Keratinocyte (primary cell): Measurements from ENCODE around the gene DIS3L2. TPM values are rescaled to one million over a fixed set of nuclear protein-coding genes. Genes with fewer than 3 reads are reported as not detected.

ENCODE experiments used
- DNase-seq: peaks from one replicate; pipeline ENCODE4 v3.0.0-alpha.2; 2011; ENCODE audit warnings: low read depth, missing footprints, low spot score
- FAIRE-seq: peaks from 2 replicates; lab custom pipeline; 2011; peaks lifted over from hg19 to GRCh38; lab: Jason Lieb, UNC
- H2AFZ ChIP-seq: 2 replicates; pipeline ENCODE4 v1.6.0; 2012; ENCODE audit warnings: low read length, control low read depth, inconsistent platforms; ENCODE audit not compliant: control insufficient read depth
- H3K27ac ChIP-seq: 2 replicates; pipeline ENCODE4 v1.5.1; 2011; ENCODE audit warnings: low read length; ENCODE audit not compliant: control insufficient read depth, insufficient read depth
- H3K27me3 ChIP-seq: 3 replicates; pipeline ENCODE4 v1.6.0; 2011; ENCODE audit warnings: low read length; ENCODE audit not compliant: control insufficient read depth, insufficient read depth; ENCODE audit errors: extremely low read depth
- H3K36me3 ChIP-seq, 2 experiments: 2 replicates in 1 of 2; 3 replicates in 1 of 2; pipeline ENCODE4 v1.5.1; 2011; ENCODE audit warnings: low read length in 2 of 2, mild to moderate bottlenecking in 1 of 2; ENCODE audit not compliant: control insufficient read depth in 2 of 2, insufficient read depth in 2 of 2; ENCODE audit errors: extremely low read depth in 1 of 2
- H3K4me1 ChIP-seq: 3 replicates; pipeline ENCODE4 v1.5.1; 2011; ENCODE audit warnings: low read length; ENCODE audit not compliant: control insufficient read depth, insufficient read depth; ENCODE audit errors: extremely low read depth
- H3K4me2 ChIP-seq: 3 replicates; pipeline ENCODE4 v1.6.0; 2011; ENCODE audit warnings: low read depth, low read length; ENCODE audit not compliant: control insufficient read depth, insufficient read depth; ENCODE audit errors: extremely low read depth
- H3K4me3 ChIP-seq, 3 experiments: fragments of 200-600 bp in 1 of 3; sonication (generic) in 1 of 3; 2 replicates in 2 of 3; 3 replicates in 1 of 3; pipeline ENCODE4 v1.5.1; 2011 to 2016; ENCODE audit warnings: low read length in 3 of 3, mild to moderate bottlenecking in 3 of 3, control low read depth in 2 of 3, inconsistent platforms in 1 of 3, low read depth in 1 of 3, mixed read lengths in 1 of 3, mixed run types in 1 of 3, moderate library complexity in 1 of 3; ENCODE audit not compliant: control insufficient read depth in 2 of 3, insufficient read depth in 2 of 3; ENCODE audit errors: extremely low read depth in 1 of 3
- H3K79me2 ChIP-seq: 2 replicates; pipeline ENCODE4 v1.6.0; 2012; ENCODE audit warnings: low read length; ENCODE audit not compliant: control insufficient read depth, insufficient read depth
- H3K9ac ChIP-seq: 3 replicates; pipeline ENCODE4 v1.6.0; 2011; ENCODE audit warnings: low read length; ENCODE audit not compliant: control insufficient read depth, insufficient read depth; ENCODE audit errors: extremely low read depth
- H3K9me1 ChIP-seq: 3 replicates; pipeline ENCODE4 v1.6.0; 2011; ENCODE audit warnings: low read length; ENCODE audit not compliant: control insufficient read depth, insufficient read depth; ENCODE audit errors: extremely low read depth
- H3K9me3 ChIP-seq: 2 replicates; pipeline ENCODE4 v1.5.1; 2012; ENCODE audit warnings: low read depth, low read length; ENCODE audit not compliant: control insufficient read depth
- H4K20me1 ChIP-seq: 3 replicates; pipeline ENCODE4 v1.6.0; 2011; ENCODE audit warnings: low read length; ENCODE audit not compliant: control insufficient read depth, insufficient read depth; ENCODE audit errors: extremely low read depth
- EZH2 ChIP-seq: IDR thresholded peaks from one replicate; pipeline ENCODE4 v1.6.1; 2012; ENCODE audit warnings: inconsistent platforms, mild to moderate bottlenecking, low read length, moderate library complexity
- dilution Hi-C: fragments of 300-500 bp; cut with MboI; formaldehyde crosslinking; loops from one replicate; pipeline ENCODE4 v1.7.0; 2020; ENCODE audit warnings: low sequenced_read_pairs; ENCODE audit not compliant: extremely low pct_ligation_motif_present
- polyA plus RNA-seq, 5 experiments: library from polyadenylated mRNA; depleted of rRNA in 3 of 5; stranded (reverse) in 3 of 5; stranded (forward) in 1 of 5; unstranded in 1 of 5; fragments of >200 nt; gene quantifications; 1 replicate in 1 of 5; 2 replicates in 3 of 5; 3 replicates in 1 of 5; pipeline versions ENCODE4 v1.2.1 to v1.2.3, GENCODE V29; 2011 to 2012; ENCODE audit warnings: missing spikeins in 2 of 5, low read depth in 1 of 5, low replicate concordance in 1 of 5
- TF ChIP-seq, protein P1 (sequence below), 3 experiments: IDR thresholded peaks in 1 of 3; conservative IDR thresholded peaks in 1 of 3; optimal IDR thresholded peaks in 1 of 3; 2 replicates in 2 of 3; 3 replicates in 1 of 3; pipeline versions ENCODE3 to v1.5.1; 2011; ENCODE audit warnings: low read length in 3 of 3, mild to moderate bottlenecking in 3 of 3, moderate library complexity in 2 of 3, control low read depth in 1 of 3, inconsistent platforms in 1 of 3; ENCODE audit not compliant: insufficient read depth in 2 of 3; ENCODE audit errors: extremely low read depth in 1 of 3

DIS3L2 gene
- polyA plus RNA-seq, 1 donor (not counting 4 experiments of a cell fraction or from before 2014, with no cell fraction given) = 8.6 TPM

GRCh38 chr2:232236200-232236599, 274.7 kb downstream of the DIS3L2 start:
- H3K9me1 ChIP-seq = peaks cover 5% of the 10 kb centered on the region
- H3K79me2 ChIP-seq = no peaks in the 10 kb centered on the region
- peaks cover 2 to 6% of the 10 kb centered on the region in 2 experiments for H3K36me3 ChIP-seq
- peak; percentile 58 for DNase-seq
- no peak overlapping the region for H2AFZ ChIP-seq
- no peak overlapping the region for H3K9ac ChIP-seq
- dilution Hi-C loops = no loop called here
- H3K4me1 ChIP-seq = peaks cover 23% of the 10 kb centered on the region
- H3K4me2 ChIP-seq = peak overlapping the region; percentile 30
- FAIRE-seq = peak; percentile 89
- H4K20me1 ChIP-seq = peaks cover 2% of the 10 kb centered on the region
- no peak overlapping the region for H3K4me3 ChIP-seq
- no peaks in the 10 kb centered on the region for H3K27me3 ChIP-seq
- no peak overlapping the region for H3K27ac ChIP-seq
- H3K9me3 ChIP-seq = no peaks in the 10 kb centered on the region
- no peak for TF ChIP-seq EZH2

DNA sequence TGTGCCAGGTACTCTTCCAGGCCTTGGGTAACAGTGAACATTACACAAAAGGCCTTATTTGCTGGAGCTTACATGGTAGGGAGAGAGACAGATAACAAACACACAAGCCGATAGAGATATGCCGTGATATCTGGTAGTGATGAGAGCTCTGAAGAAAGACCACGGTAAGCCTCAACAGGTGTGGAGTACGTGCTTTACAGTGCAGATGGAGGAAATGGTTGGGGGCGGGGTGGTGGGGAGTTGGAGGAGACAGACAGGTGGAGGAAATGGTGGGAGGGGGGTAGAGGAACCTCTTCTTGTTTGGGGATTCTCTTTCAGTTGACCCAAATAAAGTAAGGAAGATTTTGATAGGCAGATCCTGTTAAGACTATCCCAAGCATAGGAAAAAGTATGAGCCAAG, 276.0 kb downstream of the DIS3L2 start:
- Histone ChIP-seq H3K4me1 (peaks cover 23% of the 10 kb centered on the region), H3K79me2 (no peaks in the 10 kb centered on the region), H3K27me3 (no peaks in the 10 kb centered on the region), H3K9me1 (peaks cover 5% of the 10 kb centered on the region), H3K36me3 (peaks cover 2 to 6% of the 10 kb centered on the region in 2 experiments), H3K9ac (no peak overlapping the region), H4K20me1 (peaks cover 2% of the 10 kb centered on the region), H2AFZ (no peak overlapping the region), H3K27ac (no peak overlapping the region), H3K4me2 (no peak overlapping the region), H3K4me3 (no peak overlapping the region), H3K9me3 (no peaks in the 10 kb centered on the region)
- TF ChIP-seq, protein P1, sequence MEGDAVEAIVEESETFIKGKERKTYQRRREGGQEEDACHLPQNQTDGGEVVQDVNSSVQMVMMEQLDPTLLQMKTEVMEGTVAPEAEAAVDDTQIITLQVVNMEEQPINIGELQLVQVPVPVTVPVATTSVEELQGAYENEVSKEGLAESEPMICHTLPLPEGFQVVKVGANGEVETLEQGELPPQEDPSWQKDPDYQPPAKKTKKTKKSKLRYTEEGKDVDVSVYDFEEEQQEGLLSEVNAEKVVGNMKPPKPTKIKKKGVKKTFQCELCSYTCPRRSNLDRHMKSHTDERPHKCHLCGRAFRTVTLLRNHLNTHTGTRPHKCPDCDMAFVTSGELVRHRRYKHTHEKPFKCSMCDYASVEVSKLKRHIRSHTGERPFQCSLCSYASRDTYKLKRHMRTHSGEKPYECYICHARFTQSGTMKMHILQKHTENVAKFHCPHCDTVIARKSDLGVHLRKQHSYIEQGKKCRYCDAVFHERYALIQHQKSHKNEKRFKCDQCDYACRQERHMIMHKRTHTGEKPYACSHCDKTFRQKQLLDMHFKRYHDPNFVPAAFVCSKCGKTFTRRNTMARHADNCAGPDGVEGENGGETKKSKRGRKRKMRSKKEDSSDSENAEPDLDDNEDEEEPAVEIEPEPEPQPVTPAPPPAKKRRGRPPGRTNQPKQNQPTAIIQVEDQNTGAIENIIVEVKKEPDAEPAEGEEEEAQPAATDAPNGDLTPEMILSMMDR (optimal IDR thresholded peaks at IDR 0.05 in 1 of 3, IDR thresholded peaks at IDR 0.05 in 1 of 3, conservative IDR thresholded peaks at IDR 0.05 in 1 of 3; ENCODE audit: extremely low read depth in 1 of 3, insufficient read depth in 2 of 3, low read length in 3 of 3) = no peak
- TF ChIP-seq EZH2 = no peak
- DNase-seq (no peak), FAIRE-seq (no peak)
- dilution Hi-C loops = no loop called here

DNA sequence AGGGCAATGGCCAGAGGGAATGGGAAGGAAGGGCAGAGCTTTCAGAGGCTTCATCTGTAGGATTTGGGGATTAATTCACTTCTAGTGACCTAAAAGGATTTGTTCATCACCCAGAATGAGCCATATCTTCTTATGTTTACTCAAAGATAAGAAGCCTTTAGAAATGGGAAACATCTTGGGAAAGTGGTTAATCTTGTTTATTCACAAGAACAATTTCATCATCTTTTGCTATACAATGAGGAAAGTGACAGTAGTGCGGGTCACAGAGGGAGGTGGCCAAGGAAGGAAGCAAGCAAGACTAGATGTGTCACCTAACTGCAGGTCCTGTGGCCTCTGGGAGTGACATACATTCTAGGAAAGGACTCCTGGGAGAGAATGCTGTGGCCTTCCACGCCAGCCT, 276.6 kb downstream of the DIS3L2 start:
- Histone ChIP-seq H2AFZ (no peak overlapping the region), H3K9ac (no peak overlapping the region), H3K9me3 (no peaks in the 10 kb centered on the region), H3K4me2 (no peak overlapping the region), H3K4me3 (no peak overlapping the region), H4K20me1 (peaks cover 2% of the 10 kb centered on the region), H3K79me2 (no peaks in the 10 kb centered on the region), H3K27ac (no peak overlapping the region), H3K4me1 (peaks cover 23% of the 10 kb centered on the region), H3K36me3 (peaks cover 2 to 6% of the 10 kb centered on the region in 2 experiments), H3K9me1 (peaks cover 5% of the 10 kb centered on the region), H3K27me3 (no peaks in the 10 kb centered on the region)
- DNase-seq (no peak), FAIRE-seq (no peak)
- TF ChIP-seq, protein P1 (optimal IDR thresholded peaks at IDR 0.05 in 1 of 3, IDR thresholded peaks at IDR 0.05 in 1 of 3, conservative IDR thresholded peaks at IDR 0.05 in 1 of 3; ENCODE audit: extremely low read depth in 1 of 3, insufficient read depth in 2 of 3, low read length in 3 of 3) = no peak
- TF ChIP-seq EZH2 = no peak
- dilution Hi-C loops = no loop called here
